Right ventricle myocardium superior (tissue), 1 donor: ENCODE data around the gene SPATA45. TPM values are rescaled to one million over a fixed set of nuclear protein-coding genes. Genes with fewer than 3 reads are reported as not detected.
A peak's percentile ranks its signal among the peaks of the same experiment; 100 is the strongest.

Experiments used
- ATAC-seq: fragments of 200-7000 bp; cut with Tn5 transposase; one replicate; pipeline ENCODE4 v1.9.1; 2020; ENCODE audit warnings: mild to moderate bottlenecking; ENCODE audit not compliant: poor library complexity
- DNase-seq: peaks from one replicate; pipeline ENCODE4 v3.0.0-alpha.2; 2020
- intact Hi-C: fragments of 100-400 bp; cut with DNase I; formaldehyde crosslinking; loops from one replicate; pipeline ENCODE4 v1.11.2; 2022
- total RNA-seq: library from RNA; stranded (reverse); fragmentation: NEBNext Ultra II Directional; extraction: Animal tissue kit (Norgen Biotek cat#: 25700); gene quantifications from one replicate; pipeline ENCODE4 v1.2.1, GENCODE V29; 2021
- donor health status: DM: no; HTN: yes; CAD: no; lungs with severe emphysema.

SPATA45 gene
- total RNA-seq, 1 donor from 2014 or later = not detected

DNA sequence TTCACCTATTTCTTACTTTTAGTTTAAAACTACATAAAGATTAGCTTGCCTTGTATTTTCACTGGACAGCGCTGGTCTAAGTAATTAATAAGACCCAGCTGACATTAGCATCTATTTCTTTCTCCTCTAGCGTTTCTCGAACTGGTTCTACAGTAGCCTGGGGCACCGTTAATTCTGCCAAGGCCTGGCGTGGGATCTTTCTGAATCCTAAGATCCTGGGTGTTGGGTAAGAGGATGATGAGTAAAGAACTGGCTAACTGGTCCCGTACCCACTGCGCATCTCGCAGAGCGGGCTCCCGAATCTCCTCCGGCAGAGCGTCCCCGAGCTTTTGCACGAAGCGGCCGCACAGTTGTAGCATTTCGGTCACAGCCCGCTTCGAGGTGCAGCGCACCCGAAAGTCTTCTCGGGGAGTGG is 56.2 kb downstream of the SPATA45 start:
- intact Hi-C loops = no loop called here
- DNase-seq = no peak
- ATAC-seq = peak; percentile 67

DNA sequence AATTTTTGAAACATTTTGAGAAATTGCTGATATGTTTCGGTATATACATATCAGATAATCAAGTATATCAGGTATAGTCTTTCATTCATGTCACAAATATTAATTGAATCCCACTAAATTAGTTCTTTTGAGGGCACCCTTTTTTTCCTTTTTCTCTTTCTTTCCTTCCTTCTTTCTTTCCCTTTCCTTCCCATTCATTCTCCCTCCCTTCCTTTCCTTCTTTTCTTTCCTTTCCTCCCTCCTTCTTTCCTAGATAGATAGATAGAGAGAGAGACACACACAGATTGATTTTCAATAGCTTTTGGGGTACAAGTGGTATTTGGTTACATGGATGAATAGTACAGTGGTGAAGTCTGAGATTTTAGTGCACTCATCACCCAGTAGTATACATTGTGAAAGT is 61.6 kb downstream of the SPATA45 start:
- ATAC-seq (no peak), DNase-seq (no peak)
- intact Hi-C loops = loop anchor here (10.0 kb wide), 2 partner anchors 111 to 311 kb away; no protein-coding TSS in a partner anchor

- no peak for DNase-seq
These were observed 63.5 kb downstream of the SPATA45 start for GRCh38 chr1:212783976-212784375.

DNA sequence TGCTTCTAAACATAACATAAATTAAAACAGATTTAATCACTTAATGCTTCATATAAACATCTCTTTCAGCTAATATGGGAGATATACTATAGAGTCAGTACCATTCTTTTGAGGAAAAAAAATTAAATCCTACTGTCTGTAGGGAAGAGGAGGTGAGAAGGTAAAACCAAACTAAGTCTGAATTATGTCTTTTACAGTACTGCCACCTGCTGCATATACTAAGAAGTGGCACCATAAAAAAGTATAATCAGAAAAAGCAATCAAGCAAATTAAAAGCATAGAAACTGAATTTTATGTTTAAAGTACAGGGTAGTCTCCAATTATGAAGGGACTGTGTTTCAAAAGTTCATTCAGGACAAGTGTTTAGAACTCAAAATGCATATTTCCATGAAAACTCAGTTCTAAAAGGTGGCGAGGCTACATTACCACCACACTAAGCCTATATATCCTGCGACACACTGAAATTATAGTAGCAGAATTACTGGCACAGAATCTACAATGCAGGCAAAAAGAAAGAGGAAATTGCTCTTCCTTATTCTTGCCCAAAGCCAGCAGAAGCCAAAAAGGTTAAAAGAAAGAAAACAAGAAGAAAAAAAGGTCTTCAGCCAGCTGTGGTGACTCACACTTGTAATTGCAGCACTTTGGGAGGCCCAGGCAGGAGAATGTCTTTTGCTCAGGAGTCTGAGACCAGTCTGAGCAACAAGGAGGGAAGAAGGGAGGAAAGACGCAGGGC is 64.9 kb downstream of the SPATA45 start:
- ATAC-seq = peak; percentile 55
- DNase-seq = no peak
- intact Hi-C loops = loop anchor here (10.0 kb wide), 2 partner anchors 108 to 308 kb away; no protein-coding TSS in a partner anchor

More at GRCh38 chr1:212783976-212784375, 63.5 kb downstream of the SPATA45 start:
- intact Hi-C loops = loop anchor here (10.0 kb wide), 2 partner anchors 109 to 309 kb away; no protein-coding TSS in a partner anchor
- ATAC-seq = no peak

GRCh38 chr1:212781225-212781624 is 66.2 kb downstream of the SPATA45 start:
- DNase-seq = no peak
- intact Hi-C loops = loop anchor here (10.0 kb wide), 2 partner anchors 106 to 306 kb away; no protein-coding TSS in a partner anchor
- ATAC-seq = no peak

- DNase-seq = no peak
- ATAC-seq = no peak
- intact Hi-C loops = loop anchor here (10.0 kb wide), 2 partner anchors 106 to 306 kb away; no protein-coding TSS in a partner anchor
These were observed 66.7 kb downstream of the SPATA45 start for GRCh38 chr1:212780759-212781158.

Other genes with a start within 250 kb of the SPATA45 start
- 15.4 TPM for gene ATF3, start 238.9 kb downstream of the SPATA45 start, total RNA-seq
- gene BATF3, start 147.8 kb downstream of the SPATA45 start, total RNA-seq = 1.3 TPM
- 24.6 TPM for gene NSL1, start 55.9 kb downstream of the SPATA45 start, total RNA-seq
- gene TATDN3, start 55.8 kb downstream of the SPATA45 start, total RNA-seq = 22.0 TPM
- gene FLVCR1, start 10.6 kb upstream of the SPATA45 start, total RNA-seq = 0.78 TPM
- 2.2 TPM for gene VASH2, start 102.9 kb upstream of the SPATA45 start, total RNA-seq
- 17.1 TPM for gene ANGEL2, start 168.2 kb upstream of the SPATA45 start, total RNA-seq
- 9.7 TPM for gene RPS6KC1, start 203.6 kb upstream of the SPATA45 start, total RNA-seq